Panc1 (cell line): ENCODE data around the gene CASTOR1. TPM values are rescaled to one million over a fixed set of nuclear protein-coding genes. Genes with fewer than 3 reads are reported as not detected.

Experiments used
- ATAC-seq: fragments of 200-7000 bp; cut with Tn5 transposase; 2 replicates; pipeline ENCODE4 v1.9.1; 2020; ENCODE audit warnings: mild to moderate bottlenecking, moderate library complexity
- BruUV-seq: library from RNA; stranded (reverse); fragments of 400-500 nt; replicated peaks from 2 replicates; lab custom pipeline; 2021; lab: Mats Ljungman, UMichigan
- CTCF ChIA-PET: fragments of 300-600 bp; sonication (Branson Sonifier 250); formaldehyde crosslinking; loops from one replicate; lab custom pipeline; 2022; ENCODE audit warnings: antibody characterized with exemption; lab: Charles Lee
- POLR2A ChIA-PET: fragments of 300-600 bp; sonication (Branson Sonifier 250); formaldehyde crosslinking; loops from one replicate; lab custom pipeline; 2022; ENCODE audit warnings: antibody characterized with exemption; lab: Charles Lee
- DNase-seq: peaks from one replicate; pipeline ENCODE4 v3.0.0-alpha.2; 2010; ENCODE audit warnings: low read depth, low spot score
- H3K27ac ChIP-seq: 2 replicates; pipeline ENCODE4 v1.5.1; 2011; ENCODE audit warnings: mild to moderate bottlenecking, low read length, inconsistent platforms
- H3K27me3 ChIP-seq: fragments of 200-500 bp; sonication (Bioruptor generic); 2 replicates; pipeline ENCODE4 v1.6.0; 2014; ENCODE audit warnings: low read length, inconsistent platforms; ENCODE audit not compliant: control insufficient read depth, insufficient read depth
- H3K36me3 ChIP-seq: fragments of 200-500 bp; sonication (Bioruptor generic); 2 replicates; pipeline ENCODE4 v1.5.1; 2014; ENCODE audit warnings: inconsistent platforms, mild to moderate bottlenecking, low read length, moderate library complexity; ENCODE audit not compliant: control insufficient read depth, insufficient read depth
- H3K4me1 ChIP-seq: 2 replicates; pipeline ENCODE4 v1.5.1; 2011; ENCODE audit warnings: inconsistent platforms, mild to moderate bottlenecking, low read length, moderate library complexity; ENCODE audit not compliant: control insufficient read depth, insufficient read depth
- H3K4me3 ChIP-seq, 2 experiments: 2 replicates each; pipeline ENCODE4 v1.5.1; 2011 to 2012; ENCODE audit warnings: low read depth in 2 of 2, low read length in 2 of 2, mild to moderate bottlenecking in 2 of 2, inconsistent platforms in 1 of 2, moderate library complexity in 1 of 2
- H3K9me3 ChIP-seq: fragments of 200-500 bp; sonication (Bioruptor generic); 2 replicates; pipeline ENCODE4 v1.5.1; 2014; ENCODE audit warnings: low read depth, mild to moderate bottlenecking, inconsistent platforms, low read length, moderate library complexity; ENCODE audit not compliant: control insufficient read depth, insufficient read depth
- CTCF ChIP-seq: fragments of 450-650 bp; IDR thresholded peaks from 2 replicates; pipeline ENCODE4 v1.5.1; 2017; ENCODE audit warnings: mild to moderate bottlenecking
- POLR2AphosphoS5 ChIP-seq: IDR thresholded peaks from 2 replicates; pipeline ENCODE4 v1.6.1; 2012; ENCODE audit warnings: mild to moderate bottlenecking, low read depth, low read length, moderate library complexity
- SIN3A ChIP-seq: IDR thresholded peaks from 2 replicates; pipeline ENCODE4 v1.6.1; 2012; ENCODE audit warnings: low read depth, mild to moderate bottlenecking, low read length, moderate library complexity, borderline replicate concordance; ENCODE audit not compliant: insufficient read depth
- TCF7L2 ChIP-seq: IDR thresholded peaks from 2 replicates; pipeline ENCODE4 v1.6.1; 2011; ENCODE audit warnings: mild to moderate bottlenecking, low read depth, low read length, inconsistent platforms
- in situ Hi-C: cut with HindIII; loops from 2 replicates; pipeline ENCODE4 v1.10.0; 2016; ENCODE audit warnings: low sequenced_read_pairs, low pct_unique_long_range_greater_than_20kb
- intact Hi-C: fragments of 100-400 bp; cut with micrococcal nuclease; formaldehyde crosslinking; loops from one replicate; pipeline ENCODE4 v1.10.0; 2022; ENCODE audit not compliant: unreplicated experiment
- total RNA-seq: library from RNA; stranded (reverse); gene quantifications from one replicate; pipeline ENCODE4 v1.2.1, GENCODE V29; 2021; ENCODE audit not compliant: unreplicated experiment
- TF ChIP-seq, protein P1 (sequence below), 2 experiments: IDR thresholded peaks; 2 replicates each; pipeline ENCODE4 v1.6.1; 2011 to 2012; ENCODE audit warnings: low read depth in 2 of 2, control low read depth in 1 of 2, low read length in 1 of 2, mild to moderate bottlenecking in 1 of 2, moderate library complexity in 1 of 2; ENCODE audit not compliant: insufficient read depth in 1 of 2

CASTOR1 gene
- total RNA-seq, 1 experiment from 2014 or later, result 6.7 TPM

DNA sequence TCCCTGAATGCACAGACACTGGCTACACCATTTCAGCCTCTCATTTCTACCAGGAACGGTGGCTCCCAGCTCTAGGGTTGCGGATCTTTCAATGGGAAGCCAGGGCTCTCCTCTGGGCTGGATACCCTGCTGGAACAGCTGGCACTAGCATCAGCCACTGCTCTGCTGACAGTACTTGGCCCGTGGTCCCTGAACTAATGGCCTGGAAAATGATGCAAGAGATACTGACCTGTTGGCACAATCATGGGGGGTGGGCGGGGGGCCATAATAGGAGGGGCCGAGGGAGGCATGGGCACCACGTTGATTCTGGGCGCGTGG is 48.1 kb upstream of the CASTOR1 start:
- Histone ChIP-seq H3K9me3 (no peaks in the 10 kb centered on the region), H3K27ac (no peak overlapping the region), H3K27me3 (no peaks in the 10 kb centered on the region), H3K36me3 (peaks cover 5% of the 10 kb centered on the region), H3K4me1 (no peaks in the 10 kb centered on the region), H3K4me3 (no peak overlapping the region)
- intact Hi-C loops, result no loop called here
- TF ChIP-seq, protein P1, sequence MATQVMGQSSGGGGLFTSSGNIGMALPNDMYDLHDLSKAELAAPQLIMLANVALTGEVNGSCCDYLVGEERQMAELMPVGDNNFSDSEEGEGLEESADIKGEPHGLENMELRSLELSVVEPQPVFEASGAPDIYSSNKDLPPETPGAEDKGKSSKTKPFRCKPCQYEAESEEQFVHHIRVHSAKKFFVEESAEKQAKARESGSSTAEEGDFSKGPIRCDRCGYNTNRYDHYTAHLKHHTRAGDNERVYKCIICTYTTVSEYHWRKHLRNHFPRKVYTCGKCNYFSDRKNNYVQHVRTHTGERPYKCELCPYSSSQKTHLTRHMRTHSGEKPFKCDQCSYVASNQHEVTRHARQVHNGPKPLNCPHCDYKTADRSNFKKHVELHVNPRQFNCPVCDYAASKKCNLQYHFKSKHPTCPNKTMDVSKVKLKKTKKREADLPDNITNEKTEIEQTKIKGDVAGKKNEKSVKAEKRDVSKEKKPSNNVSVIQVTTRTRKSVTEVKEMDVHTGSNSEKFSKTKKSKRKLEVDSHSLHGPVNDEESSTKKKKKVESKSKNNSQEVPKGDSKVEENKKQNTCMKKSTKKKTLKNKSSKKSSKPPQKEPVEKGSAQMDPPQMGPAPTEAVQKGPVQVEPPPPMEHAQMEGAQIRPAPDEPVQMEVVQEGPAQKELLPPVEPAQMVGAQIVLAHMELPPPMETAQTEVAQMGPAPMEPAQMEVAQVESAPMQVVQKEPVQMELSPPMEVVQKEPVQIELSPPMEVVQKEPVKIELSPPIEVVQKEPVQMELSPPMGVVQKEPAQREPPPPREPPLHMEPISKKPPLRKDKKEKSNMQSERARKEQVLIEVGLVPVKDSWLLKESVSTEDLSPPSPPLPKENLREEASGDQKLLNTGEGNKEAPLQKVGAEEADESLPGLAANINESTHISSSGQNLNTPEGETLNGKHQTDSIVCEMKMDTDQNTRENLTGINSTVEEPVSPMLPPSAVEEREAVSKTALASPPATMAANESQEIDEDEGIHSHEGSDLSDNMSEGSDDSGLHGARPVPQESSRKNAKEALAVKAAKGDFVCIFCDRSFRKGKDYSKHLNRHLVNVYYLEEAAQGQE (IDR thresholded peaks at IDR 0.05; ENCODE audit: insufficient read depth in 1 of 2, low read depth in 2 of 2, low read length in 1 of 2), result no peak
- TF ChIP-seq SIN3A (no peak), CTCF (no peak), TCF7L2 (no peak), POLR2AphosphoS5 (no peak)
- no TSS peak for BruUV-seq
- no peak for ATAC-seq
- in situ Hi-C loops, result no loop called here
- DNase-seq, result no peak
- CTCF ChIA-PET, result no interaction called here
- POLR2A ChIA-PET, result interaction anchor here (0.6 kb wide), 1 partner anchor 57 kb away, joined by 3 read pairs; no protein-coding TSS in a partner anchor

DNA sequence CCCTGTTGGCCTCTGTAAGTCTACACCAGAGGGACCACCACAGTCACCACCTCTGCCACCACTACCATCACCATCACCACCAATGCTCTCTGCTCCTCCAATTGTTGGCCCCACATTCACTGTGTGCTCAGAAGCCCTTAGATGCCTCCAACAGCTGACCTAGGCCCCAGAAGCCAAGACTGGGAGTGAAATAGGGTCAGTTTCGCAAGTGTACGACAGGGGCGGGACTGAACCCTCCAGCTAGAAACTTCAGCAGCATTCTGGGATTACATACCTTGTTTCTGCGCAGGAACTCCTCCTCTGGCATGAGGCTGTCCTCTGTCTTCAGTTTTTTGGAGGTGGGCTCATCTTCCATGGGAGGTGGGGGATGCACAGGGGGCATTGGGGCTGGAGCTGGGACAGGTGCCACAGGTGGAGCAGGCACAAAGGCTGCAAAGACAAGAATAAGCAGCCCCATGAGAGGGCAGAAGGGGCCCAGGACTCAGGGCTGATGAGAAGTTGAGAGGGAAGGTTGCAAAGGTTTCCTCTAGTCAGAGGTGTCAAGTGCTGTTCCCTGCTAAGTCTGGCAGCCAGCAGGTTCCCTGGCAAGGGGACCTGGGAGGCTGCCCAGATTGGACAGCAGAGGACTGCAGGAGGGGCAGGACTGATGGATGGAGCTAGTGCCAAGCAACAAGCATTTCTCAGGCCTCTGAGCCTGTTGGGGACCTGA is 47.6 kb upstream of the CASTOR1 start:
- ATAC-seq (no peak), DNase-seq (no peak)
- no peaks in the 10 kb centered on the region for H3K4me1 ChIP-seq
- peaks cover 3% of the 10 kb centered on the region for H3K36me3 ChIP-seq
- no peaks in the 10 kb centered on the region for H3K9me3 ChIP-seq
- no peak overlapping the region for H3K27ac ChIP-seq
- no TSS peak for BruUV-seq
- no peaks in the 10 kb centered on the region for H3K27me3 ChIP-seq
- no peak for TF ChIP-seq CTCF
- TF ChIP-seq TCF7L2, result no peak
- TF ChIP-seq, protein P1 (IDR thresholded peaks at IDR 0.05; ENCODE audit: insufficient read depth in 1 of 2, low read depth in 2 of 2, low read length in 1 of 2), result no peak
- no peak for TF ChIP-seq POLR2AphosphoS5
- TF ChIP-seq SIN3A, result no peak
- in situ Hi-C loops, result no loop called here
- intact Hi-C loops, result no loop called here
- ChIA-PET POLR2A (interaction anchor here (0.6 kb wide), 1 partner anchor 58 kb away, joined by 3 read pairs; no protein-coding TSS in a partner anchor), CTCF (no interaction called here)
- H3K4me3 ChIP-seq, result no peak overlapping the region
